HUES64 (cell line): Measurements from ENCODE around the gene RMC1.
"Not testable (repeated sequence)": the region's sequence is repeated elsewhere in the genome, so short reads cannot be mapped to it uniquely, and the experiment has no call there.

ENCODE experiments used
- H3K27ac ChIP-seq: 2 replicates; pipeline ENCODE4 v1.7.0; 2013; ENCODE audit warnings: low read depth, low read length, inconsistent platforms
- H3K27me3 ChIP-seq: 2 replicates; pipeline ENCODE4 v1.6.1; 2013; ENCODE audit warnings: mild to moderate bottlenecking, low read length; ENCODE audit not compliant: insufficient read depth
- H3K36me3 ChIP-seq: 2 replicates; pipeline ENCODE4 v1.6.1; 2013; ENCODE audit warnings: mild to moderate bottlenecking, low read length; ENCODE audit not compliant: insufficient read depth
- H3K4me1 ChIP-seq: 2 replicates; pipeline ENCODE4 v1.6.1; 2013; ENCODE audit warnings: mild to moderate bottlenecking, low read length, moderate library complexity; ENCODE audit not compliant: insufficient read depth
- H3K4me3 ChIP-seq: 2 replicates; pipeline ENCODE4 v1.5.1; 2013; ENCODE audit warnings: mild to moderate bottlenecking, low read length, moderate library complexity
- H3K9ac ChIP-seq: 2 replicates; pipeline ENCODE4 v1.6.1; 2013; ENCODE audit warnings: mild to moderate bottlenecking, low read depth, low read length
- H3K9me3 ChIP-seq: 2 replicates; pipeline ENCODE4 v1.6.1; 2013; ENCODE audit warnings: low read depth, low read length; ENCODE audit not compliant: insufficient read depth
- WGBS: fragments of 150-250, 120-280 bp; methylation state at CpG from one replicate; pipeline ENCODE4 v1.1.7; 2013; ENCODE audit warnings: missing lambda C conversion rate; 5-methylcytosine and 5-hydroxymethylcytosine counted together

Gene RMC1

GRCh38 chr18:23498877-23499276 lies 4.4 kb upstream of the RMC1 start:
- H3K27ac ChIP-seq: no peak overlapping the region
- no peaks in the 10 kb centered on the region for H3K36me3 ChIP-seq
- H3K9me3 ChIP-seq: no peaks in the 10 kb centered on the region
- 24% methylated on average over 5 of the region's 5 CpGs for WGBS
- H3K9ac ChIP-seq: no peak overlapping the region
- H3K27me3 ChIP-seq: peaks cover 8% of the 10 kb centered on the region
- no peaks in the 10 kb centered on the region for H3K4me1 ChIP-seq
- H3K4me3 ChIP-seq: no peak overlapping the region

GRCh38 chr18:23499291-23499781 lies 4.0 kb upstream of the RMC1 start:
- no peaks in the 10 kb centered on the region for H3K9me3 ChIP-seq
- 66% methylated on average over 11 of the region's 11 CpGs for WGBS
- peaks cover 13% of the 10 kb centered on the region for H3K27me3 ChIP-seq
- H3K4me1 ChIP-seq: peaks cover 4% of the 10 kb centered on the region; the same call in 1 of the 2 replicates
- no peak overlapping the region for H3K9ac ChIP-seq
- H3K27ac ChIP-seq: no peak overlapping the region
- no peak overlapping the region for H3K4me3 ChIP-seq
- no peaks in the 10 kb centered on the region for H3K36me3 ChIP-seq

DNA sequence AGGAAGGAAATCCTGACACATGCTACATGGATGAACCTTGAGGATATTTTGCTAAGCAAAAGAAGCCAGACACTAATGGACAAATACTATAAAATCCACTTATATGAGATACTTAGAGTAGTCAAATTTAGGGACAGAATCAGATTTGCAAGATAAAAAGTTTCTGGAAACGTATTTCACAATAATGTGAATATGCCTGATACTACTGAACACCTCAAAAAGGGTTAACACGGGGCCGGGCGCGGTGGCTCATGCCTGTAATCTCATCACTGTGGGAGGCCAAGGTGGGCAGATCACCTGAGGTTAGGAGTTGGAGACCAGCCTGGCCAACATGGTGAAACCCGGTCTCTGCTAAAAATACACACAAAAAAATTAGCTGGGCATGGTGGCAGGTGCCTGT lies 1.7 kb upstream of the RMC1 start:
- WGBS: 89% methylated on average over 6 of the region's 6 CpGs
- Histone ChIP-seq H3K27me3 (peaks cover 18% of the 10 kb centered on the region), H3K27ac (no peak overlapping the region), H3K36me3 (0 out of 2 replicates have a peak, but pooled peaks cover 4% of the 10 kb centered on the region), H3K4me1 (peaks cover 6% of the 10 kb centered on the region; the same call in 1 of the 2 replicates), H3K4me3 (no peak overlapping the region), H3K9ac (no peak overlapping the region), H3K9me3 (no peaks in the 10 kb centered on the region)

DNA sequence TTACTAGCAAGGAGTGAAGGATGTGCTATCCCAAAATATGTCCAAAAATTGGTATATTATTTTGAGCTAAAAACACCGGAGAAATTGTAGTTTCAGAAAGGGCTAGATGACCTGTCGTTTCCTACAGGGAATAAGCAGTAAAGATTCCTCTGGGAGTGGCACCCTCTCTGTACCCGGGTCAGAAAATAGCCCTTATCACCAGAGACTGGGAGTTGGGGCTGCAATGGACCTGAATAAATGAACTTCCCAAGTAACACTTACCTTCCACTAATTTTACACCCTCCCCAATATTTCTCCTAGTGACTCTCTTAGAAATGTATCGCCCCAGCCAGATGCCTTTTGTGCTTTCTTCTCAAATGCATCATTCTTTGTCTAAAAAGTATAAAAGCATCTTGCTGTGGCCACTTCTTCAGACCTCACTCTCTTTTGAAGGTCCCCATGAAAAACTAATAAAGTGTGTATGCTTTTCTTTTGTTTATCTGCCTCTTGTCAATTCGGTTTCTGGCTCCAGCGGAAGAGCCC lies 734 bp upstream of the RMC1 start:
- WGBS: 30% methylated on average over 6 of the region's 6 CpGs
- Histone ChIP-seq H3K4me3 (peak overlapping the region; percentile 76), H3K27me3 (peaks cover 18% of the 10 kb centered on the region), H3K4me1 (peaks cover 6% of the 10 kb centered on the region; the same call in 1 of the 2 replicates), H3K9ac (peak overlapping the region; percentile 89), H3K9me3 (no peaks in the 10 kb centered on the region), H3K36me3 (peaks cover 11% of the 10 kb centered on the region), H3K27ac (peak overlapping the region; percentile 77)

DNA sequence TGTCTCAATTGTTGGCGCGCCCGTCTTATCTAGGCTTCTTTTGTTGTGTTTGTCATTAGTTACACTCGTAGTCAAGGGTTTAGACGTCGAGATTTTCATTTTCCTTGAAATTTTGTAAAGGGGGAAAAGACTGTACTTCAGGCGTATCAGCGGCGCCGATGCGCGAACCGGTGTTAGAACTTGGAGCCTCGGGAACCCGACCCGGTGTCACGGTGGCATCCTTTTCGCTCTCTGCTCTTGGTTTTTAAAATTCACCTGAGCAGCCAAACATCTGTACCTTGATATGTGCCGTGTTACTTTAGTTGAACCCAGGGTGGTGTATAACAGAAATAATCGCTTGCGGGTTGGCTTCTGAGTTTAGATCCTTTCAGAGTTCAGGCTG lies 643 bp downstream of the RMC1 start:
- WGBS: 7% methylated on average over 21 of the region's 21 CpGs
- H3K27me3 ChIP-seq: peaks cover 18% of the 10 kb centered on the region
- no peak overlapping the region for H3K27ac ChIP-seq
- H3K36me3 ChIP-seq: peaks cover 21% of the 10 kb centered on the region
- peak overlapping the region; percentile 71 for H3K9ac ChIP-seq
- no peaks in the 10 kb centered on the region for H3K9me3 ChIP-seq
- H3K4me3 ChIP-seq: peak overlapping the region; percentile 76
- H3K4me1 ChIP-seq: peaks cover 6% of the 10 kb centered on the region; the same call in 1 of the 2 replicates

DNA sequence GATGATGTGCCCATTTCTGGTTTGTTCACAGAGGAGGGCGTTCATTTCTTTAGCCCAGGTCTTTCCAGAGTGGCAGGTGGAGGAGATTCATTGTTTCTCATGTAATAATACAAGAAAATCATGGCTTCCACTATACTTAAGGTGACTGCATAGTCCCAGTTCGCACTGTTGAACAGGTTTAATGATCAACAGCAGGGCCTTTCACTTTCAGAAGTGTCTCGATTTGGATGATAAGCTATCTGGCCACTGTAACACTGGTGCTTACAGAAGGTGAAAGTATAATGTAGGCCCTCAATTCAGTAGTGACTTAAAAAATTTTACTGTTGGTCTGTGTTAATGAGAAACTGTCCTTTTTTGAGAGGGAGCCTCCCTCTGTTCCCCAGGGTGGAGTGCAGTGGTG lies 1.4 kb downstream of the RMC1 start:
- peak overlapping the region; percentile 76 for H3K4me3 ChIP-seq
- 92% methylated on average over 3 of the region's 3 CpGs for WGBS
- H3K27me3 ChIP-seq: peaks cover 18% of the 10 kb centered on the region
- H3K36me3 ChIP-seq: peaks cover 24% of the 10 kb centered on the region
- peaks cover 6% of the 10 kb centered on the region; the same call in 1 of the 2 replicates for H3K4me1 ChIP-seq
- H3K9me3 ChIP-seq: no peaks in the 10 kb centered on the region
- no peak overlapping the region for H3K9ac ChIP-seq
- H3K27ac ChIP-seq: no peak overlapping the region

DNA sequence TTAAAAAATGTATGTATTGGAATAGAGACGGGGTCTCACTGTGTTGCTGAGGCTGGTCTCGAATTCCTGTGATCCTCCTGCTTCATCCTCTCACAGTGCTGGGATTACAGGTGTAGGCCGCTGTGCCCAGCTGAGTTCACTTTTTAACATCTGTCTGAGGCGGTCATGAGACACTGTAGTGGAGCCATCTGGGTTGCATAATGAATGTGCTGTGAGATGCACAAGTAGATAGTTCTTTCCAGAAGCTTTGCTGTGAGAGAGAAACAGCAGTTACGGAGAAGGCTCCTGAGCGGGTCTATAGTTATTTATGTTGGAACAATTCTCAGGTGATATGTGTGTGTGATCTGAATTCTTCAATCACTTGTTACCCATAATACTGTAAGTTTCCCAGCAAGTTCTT lies 3.1 kb downstream of the RMC1 start:
- Histone ChIP-seq H3K27me3 (peaks cover 18% of the 10 kb centered on the region), H3K9me3 (peaks cover 2% of the 10 kb centered on the region; the same call in 1 of the 2 replicates), H3K36me3 (peaks cover 37% of the 10 kb centered on the region), H3K4me3 (no peak overlapping the region), H3K9ac (no peak overlapping the region), H3K27ac (no peak overlapping the region), H3K4me1 (peaks cover 6% of the 10 kb centered on the region; the same call in 1 of the 2 replicates)
- 79% methylated on average over 6 of the region's 6 CpGs for WGBS

- peaks cover 42% of the 10 kb centered on the region for H3K36me3 ChIP-seq
- not testable (repeated sequence) for H3K4me1 ChIP-seq, H3K9ac ChIP-seq, H3K27ac ChIP-seq, H3K27me3 ChIP-seq, H3K9me3 ChIP-seq, H3K4me3 ChIP-seq
- 98% methylated on average over 2 of the region's 2 CpGs for WGBS
Measured at GRCh38 chr18:23510923-23511322, 7.6 kb downstream of the RMC1 start.

DNA sequence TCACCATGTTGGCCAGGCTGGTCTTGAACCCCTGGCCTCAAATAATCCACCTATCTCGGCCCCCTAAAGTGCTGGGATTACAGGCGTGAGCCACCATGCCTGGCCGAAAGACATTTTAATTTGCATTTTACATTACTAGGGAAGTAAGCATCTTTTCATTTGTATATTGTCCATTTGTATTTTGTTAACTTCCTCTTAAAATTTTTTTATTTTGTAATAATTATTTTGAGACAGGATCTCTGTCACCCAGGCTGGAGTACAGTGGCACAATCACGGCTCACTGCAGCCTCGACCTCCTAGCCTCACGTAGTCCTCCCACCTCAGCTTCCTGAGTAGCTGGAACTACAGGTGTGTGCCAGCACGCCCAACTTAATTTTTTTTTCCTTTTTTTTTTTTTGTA lies 8.9 kb downstream of the RMC1 start:
- H3K27me3 ChIP-seq, H3K4me1 ChIP-seq, H3K27ac ChIP-seq, H3K9ac ChIP-seq, H3K9me3 ChIP-seq, H3K4me3 ChIP-seq: not testable (repeated sequence)
- peaks cover 41% of the 10 kb centered on the region for H3K36me3 ChIP-seq
- WGBS: 92% methylated on average over 6 of the region's 7 CpGs

DNA sequence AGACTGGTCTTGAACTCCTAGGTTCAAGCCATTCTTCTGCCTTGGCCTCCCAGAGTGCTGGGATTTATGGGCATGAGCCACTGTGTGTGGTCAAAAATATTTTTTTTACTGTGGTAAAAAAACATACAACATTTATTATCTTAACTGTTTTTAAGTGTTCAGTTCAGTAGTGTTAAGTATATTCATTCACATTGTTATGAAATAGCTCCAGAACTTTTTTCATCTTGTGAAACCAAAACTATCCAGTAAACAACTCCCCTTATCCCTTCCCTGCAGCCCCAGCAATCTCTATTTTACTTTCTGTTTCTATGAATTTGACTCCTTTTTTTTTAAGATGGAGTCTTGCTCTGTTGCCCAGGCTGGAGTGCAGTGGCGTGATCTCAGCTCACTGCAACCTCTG lies 9.3 kb downstream of the RMC1 start:
- Histone ChIP-seq H3K27me3 (no peaks in the 10 kb centered on the region), H3K9me3 (peaks cover 2% of the 10 kb centered on the region; the same call in 1 of the 2 replicates), H3K36me3 (peaks cover 41% of the 10 kb centered on the region), H3K4me3 (no peak overlapping the region), H3K27ac (no peak overlapping the region), H3K4me1 (no peaks in the 10 kb centered on the region), H3K9ac (no peak overlapping the region)
- 88% methylated on average over 1 of the region's 1 CpG for WGBS

- H3K9ac ChIP-seq: no peak overlapping the region
- no peaks in the 10 kb centered on the region for H3K4me1 ChIP-seq
- H3K27me3 ChIP-seq: no peaks in the 10 kb centered on the region
- peaks cover 52% of the 10 kb centered on the region for H3K36me3 ChIP-seq
- no peaks in the 10 kb centered on the region for H3K9me3 ChIP-seq
- H3K4me3 ChIP-seq: no peak overlapping the region
- H3K27ac ChIP-seq: no peak overlapping the region
- 56% methylated on average over 17 of the region's 17 CpGs for WGBS
Measured at GRCh38 chr18:23515911-23516546, 12.7 kb downstream of the RMC1 start.
